Subcutaneous abdominal adipose tissue (tissue), 5 donors: Measurements from ENCODE around the gene ARHGEF40.

Experiments used
- H3K27ac ChIP-seq: one replicate; pipeline ENCODE4 v1.7.0; 2013; ENCODE audit warnings: low read depth, mild to moderate bottlenecking, inconsistent platforms, low read length, moderate library complexity
- H3K27me3 ChIP-seq, 5 donors: one replicate each; pipeline ENCODE4 v1.7.0; 2013; ENCODE audit warnings: low read length in 5 of 5, inconsistent platforms in 1 of 5; ENCODE audit not compliant: control insufficient read depth in 5 of 5, insufficient read depth in 4 of 5
- H3K36me3 ChIP-seq, 5 donors: one replicate each; pipeline ENCODE4 v1.7.0; 2013; ENCODE audit warnings: low read length in 5 of 5; ENCODE audit not compliant: control insufficient read depth in 5 of 5, insufficient read depth in 5 of 5
- H3K4me1 ChIP-seq, 5 donors: one replicate each; pipeline ENCODE4 v1.7.0; 2013; ENCODE audit warnings: low read length in 5 of 5, mild to moderate bottlenecking in 3 of 5, moderate library complexity in 1 of 5; ENCODE audit not compliant: control insufficient read depth in 5 of 5, insufficient read depth in 5 of 5
- H3K4me3 ChIP-seq, 5 donors: one replicate each; pipeline ENCODE4 v1.7.0; 2013; ENCODE audit warnings: low read length in 5 of 5, low read depth in 1 of 5
- H3K9ac ChIP-seq, 5 donors: one replicate each; pipeline ENCODE4 v1.7.0; 2013; ENCODE audit warnings: low read length in 5 of 5, mild to moderate bottlenecking in 4 of 5, moderate library complexity in 3 of 5
- H3K9me3 ChIP-seq, 5 donors: one replicate each; pipeline ENCODE4 v1.7.0; 2013; ENCODE audit warnings: low read length in 5 of 5; ENCODE audit not compliant: control insufficient read depth in 5 of 5
- donor health status: healthy.
- donor health status: healthy.
- donor health status: healthy.
- donor health status: healthy.
- donor health status: healthy.

ARHGEF40 gene

DNA sequence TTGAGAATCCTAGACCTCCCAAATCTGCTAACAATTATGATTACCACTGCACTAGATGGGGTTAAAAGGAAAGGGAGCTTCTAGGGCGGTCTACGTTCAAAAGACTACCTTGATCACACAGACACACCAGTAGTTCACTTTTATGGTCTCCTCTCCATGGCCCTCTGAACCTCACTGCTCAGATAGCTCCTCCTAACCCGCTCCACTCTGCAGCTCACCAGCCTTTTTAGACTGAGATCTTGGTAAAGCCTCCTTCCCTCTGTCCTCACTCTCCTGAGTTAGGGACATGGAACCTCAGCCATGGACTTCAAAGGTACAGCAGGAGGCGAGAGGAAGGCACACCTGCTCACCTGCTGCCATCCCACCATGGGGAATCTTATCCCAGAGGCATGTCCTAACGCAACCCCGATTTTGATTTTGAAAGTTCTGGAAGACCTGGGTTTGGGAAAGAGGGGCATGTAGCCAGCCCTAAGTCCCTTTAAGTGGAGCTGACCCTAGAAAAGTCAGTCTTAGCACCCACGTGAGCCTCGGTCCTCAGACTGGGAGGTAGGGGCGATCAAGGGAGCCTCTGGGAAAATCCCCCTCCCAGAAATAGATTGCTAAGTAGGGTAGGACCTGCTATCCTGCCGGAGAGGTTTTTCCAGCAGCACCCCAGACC lies 27.0 kb downstream of the ARHGEF40 start:
- Histone ChIP-seq H3K27ac (peak overlapping the region; percentile 87), H3K4me1 (peaks cover 4 to 44% (median 34%) of the 10 kb centered on the region in 5 donors), H3K9ac (peak overlapping the region in 4 of 5 donors; percentile 11 to 67 (median 52)), H3K27me3 (no peaks in the 10 kb centered on the region), H3K4me3 (peak overlapping the region in 3 of 5 donors; percentile 24 to 33 (median 27)), H3K9me3 (no peaks in the 10 kb centered on the region), H3K36me3 (peaks cover 0 to 11% (median 8%) of the 10 kb centered on the region in 5 donors)

DNA sequence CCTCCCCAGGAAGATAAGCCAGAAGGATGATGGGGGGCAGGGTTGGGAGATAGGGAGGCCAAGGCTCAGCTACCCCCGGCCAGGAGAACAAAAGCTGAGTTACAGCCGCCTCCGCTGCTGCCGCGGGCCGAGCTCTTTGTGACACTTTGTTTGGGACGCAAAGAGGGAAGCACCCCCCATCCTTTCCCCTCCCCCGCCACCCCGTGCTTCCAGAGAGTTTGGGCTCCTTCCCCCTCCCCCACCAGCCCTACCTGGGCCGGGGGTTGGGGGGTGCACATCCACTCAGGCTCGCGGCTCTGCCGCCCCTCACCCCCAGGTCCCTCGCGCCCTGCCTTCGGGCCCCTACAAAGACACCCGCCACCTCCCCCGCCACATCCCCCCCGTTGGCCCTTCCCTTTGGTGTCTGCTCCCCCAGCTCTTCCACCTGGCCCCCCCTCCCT lies 27.6 kb downstream of the ARHGEF40 start:
- Histone ChIP-seq H3K9ac (peak overlapping the region in 3 of 5 donors; percentile 11 to 67 (median 56)), H3K4me1 (peaks cover 4 to 40% (median 31%) of the 10 kb centered on the region in 5 donors), H3K27me3 (no peaks in the 10 kb centered on the region)

DNA sequence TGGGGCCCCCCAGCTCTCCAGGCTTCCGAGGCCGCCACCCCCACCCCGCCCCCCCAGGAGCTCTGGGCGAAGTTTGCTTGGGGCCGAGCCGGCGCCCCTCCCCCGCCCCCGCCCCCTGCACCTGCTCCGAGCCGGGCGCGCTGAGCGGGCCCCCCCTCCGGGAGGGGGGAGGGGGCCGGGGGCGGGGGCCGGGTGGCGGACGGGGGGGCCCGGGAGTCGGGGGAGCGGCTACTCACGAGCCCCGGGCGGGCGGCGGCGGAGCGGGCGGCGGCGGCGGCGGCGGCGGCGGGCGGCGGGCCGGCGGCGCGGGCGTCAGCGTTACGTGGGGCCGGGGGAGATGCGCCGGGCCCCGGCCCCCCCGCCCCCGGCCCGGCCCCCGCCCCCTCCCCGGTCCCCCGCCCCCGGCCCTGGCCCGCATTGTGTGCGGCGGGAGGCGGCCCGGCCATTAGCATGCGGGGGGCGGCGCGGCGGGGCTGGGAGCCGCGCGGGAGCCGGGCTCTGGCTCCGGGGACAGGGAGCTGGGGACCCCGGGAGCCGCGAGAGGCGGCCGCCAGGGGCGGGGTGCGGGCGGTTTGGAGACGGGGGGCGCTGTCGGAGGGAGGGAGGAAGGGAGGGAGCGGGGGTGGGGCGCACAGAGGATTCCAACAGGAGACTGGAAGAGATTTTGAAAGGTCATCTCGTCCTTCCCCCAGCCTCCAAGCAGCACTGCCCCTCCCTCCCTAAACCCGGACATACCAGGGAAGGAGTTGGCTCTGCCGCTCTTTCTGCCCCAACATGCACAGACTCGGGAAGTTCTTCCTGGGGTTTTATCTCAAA lies 28.2 kb downstream of the ARHGEF40 start, which contains the start of gene ZNF219:
TSS of gene ZNF219 (minus strand) at position 580 of the 816 bp plus-strand sequence. CDS start 5,064 bp downstream, outside the sequence.
- H3K27ac ChIP-seq: peak within 1 kb of the TSS; percentile 89
- H3K4me1 ChIP-seq: peaks cover 8 to 45% (median 35%) of the 10 kb centered on the region in 5 donors
- H3K9me3 ChIP-seq: no peaks in the 10 kb centered on the region
- H3K36me3 ChIP-seq: peaks cover 0 to 2% (median under 1%) of the 10 kb centered on the region in 5 donors
- peak within 1 kb of the TSS; percentile 65 to 79 (median 71) for H3K4me3 ChIP-seq
- no peaks in the 10 kb centered on the region for H3K27me3 ChIP-seq
- peak within 1 kb of the TSS; percentile 65 to 87 (median 81) for H3K9ac ChIP-seq

More for the DNA sequence above, 27.6 kb downstream of the ARHGEF40 start:
- Histone ChIP-seq H3K4me3 (peak overlapping the region in 2 of 5 donors; percentile 24 to 27), H3K36me3 (peaks cover 0 to 9% (median 7%) of the 10 kb centered on the region in 5 donors), H3K9me3 (no peaks in the 10 kb centered on the region), H3K27ac (peak overlapping the region; percentile 87)

DNA sequence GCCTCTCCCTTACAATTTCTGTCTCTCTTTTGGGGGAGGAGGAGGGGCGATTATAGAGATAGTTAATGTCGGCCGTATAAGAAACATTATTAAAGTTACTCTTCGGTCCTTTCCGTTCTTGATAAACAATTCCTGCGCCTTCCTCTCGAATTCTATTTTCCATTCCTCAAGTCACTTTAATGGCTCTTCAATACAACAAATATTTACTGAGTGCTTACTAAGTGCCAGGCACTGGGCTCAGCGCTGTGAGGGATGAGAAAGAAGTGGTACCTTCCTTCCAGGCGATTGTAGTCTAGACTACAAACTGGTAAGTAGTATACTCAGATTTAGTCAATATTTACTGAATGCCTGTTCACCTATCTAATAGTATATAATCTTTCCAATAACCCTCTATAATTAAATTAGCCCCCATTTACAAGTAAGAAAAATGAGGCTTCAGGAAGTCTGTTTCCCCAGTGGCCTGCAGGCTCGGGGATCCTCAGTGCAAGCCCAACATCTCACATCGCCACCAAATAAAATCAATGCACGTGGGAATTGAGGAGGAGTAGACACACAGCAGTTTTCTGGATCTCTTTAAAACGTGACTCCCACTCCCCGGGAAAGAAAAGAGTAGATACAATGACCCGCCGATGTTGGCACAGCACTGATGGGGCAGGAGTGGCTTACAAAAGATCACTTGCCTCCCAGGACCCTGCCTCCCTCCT lies 28.9 kb downstream of the ARHGEF40 start:
- Histone ChIP-seq H3K27me3 (no peaks in the 10 kb centered on the region), H3K4me1 (peaks cover 10 to 46% (median 42%) of the 10 kb centered on the region in 5 donors)

DNA sequence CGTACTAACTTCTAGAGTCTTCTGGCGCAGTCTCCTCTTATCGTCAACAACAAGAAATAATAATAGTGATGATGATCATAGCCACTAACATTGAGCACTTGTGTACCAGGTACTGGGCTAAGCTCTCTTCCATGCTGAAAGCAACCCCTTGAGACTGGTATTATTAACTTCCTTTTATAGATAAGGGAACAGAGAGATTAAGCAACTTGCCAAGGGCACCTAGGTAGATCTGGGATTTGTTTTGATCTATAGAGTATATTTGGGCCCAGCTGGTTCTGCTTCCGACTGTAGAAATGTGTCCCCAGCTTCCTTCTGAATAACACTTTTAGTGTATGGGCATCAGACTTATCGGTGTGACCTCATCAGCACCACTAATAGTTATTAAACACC lies 29.5 kb downstream of the ARHGEF40 start:
- no peaks in the 10 kb centered on the region for H3K36me3 ChIP-seq
- peak overlapping the region; percentile 89 for H3K27ac ChIP-seq
- peaks cover 13 to 48% (median 43%) of the 10 kb centered on the region in 5 donors for H3K4me1 ChIP-seq
- peak overlapping the region in 2 of 5 donors; percentile 16 to 79 for H3K4me3 ChIP-seq
- H3K9ac ChIP-seq: peak overlapping the region in 2 of 5 donors; percentile 65 to 86
- no peaks in the 10 kb centered on the region for H3K27me3 ChIP-seq
- no peaks in the 10 kb centered on the region for H3K9me3 ChIP-seq

More for the DNA sequence above, 28.9 kb downstream of the ARHGEF40 start:
- no peaks in the 10 kb centered on the region for H3K36me3 ChIP-seq
- H3K9ac ChIP-seq: peak overlapping the region; percentile 65 to 87 (median 81)
- H3K4me3 ChIP-seq: peak overlapping the region; percentile 65 to 79 (median 71)
- H3K9me3 ChIP-seq: no peaks in the 10 kb centered on the region
- peak overlapping the region; percentile 89 for H3K27ac ChIP-seq

DNA sequence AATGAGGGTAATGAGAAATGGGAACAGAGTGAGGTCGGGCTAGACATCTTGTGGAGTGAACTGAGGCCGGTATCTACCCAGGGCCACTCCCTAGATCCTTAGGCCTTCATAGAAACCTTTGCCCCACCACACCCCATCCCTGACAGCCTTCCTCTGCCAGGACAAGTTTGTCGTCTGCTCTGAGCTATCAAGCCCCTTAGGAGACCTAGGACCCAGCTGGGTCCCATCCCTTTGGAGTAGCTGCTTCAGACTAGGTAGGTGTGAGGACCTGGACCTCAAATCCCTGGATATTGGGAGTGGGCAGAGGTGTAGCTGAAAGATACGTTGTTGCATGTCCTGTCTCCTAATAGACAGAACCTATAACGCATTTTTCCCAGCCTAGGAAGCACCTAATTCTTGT lies 30.8 kb downstream of the ARHGEF40 start, which contains the start of gene TMEM253:
TSS of gene TMEM253 (plus strand) at position 136 of the 400 bp plus-strand sequence. CDS start 278 bp downstream, outside the sequence.
- no peak within 1 kb of the TSS for H3K27ac ChIP-seq
- peak within 1 kb of the TSS in 2 of 5 donors; percentile 11 to 86 for H3K9ac ChIP-seq

DNA sequence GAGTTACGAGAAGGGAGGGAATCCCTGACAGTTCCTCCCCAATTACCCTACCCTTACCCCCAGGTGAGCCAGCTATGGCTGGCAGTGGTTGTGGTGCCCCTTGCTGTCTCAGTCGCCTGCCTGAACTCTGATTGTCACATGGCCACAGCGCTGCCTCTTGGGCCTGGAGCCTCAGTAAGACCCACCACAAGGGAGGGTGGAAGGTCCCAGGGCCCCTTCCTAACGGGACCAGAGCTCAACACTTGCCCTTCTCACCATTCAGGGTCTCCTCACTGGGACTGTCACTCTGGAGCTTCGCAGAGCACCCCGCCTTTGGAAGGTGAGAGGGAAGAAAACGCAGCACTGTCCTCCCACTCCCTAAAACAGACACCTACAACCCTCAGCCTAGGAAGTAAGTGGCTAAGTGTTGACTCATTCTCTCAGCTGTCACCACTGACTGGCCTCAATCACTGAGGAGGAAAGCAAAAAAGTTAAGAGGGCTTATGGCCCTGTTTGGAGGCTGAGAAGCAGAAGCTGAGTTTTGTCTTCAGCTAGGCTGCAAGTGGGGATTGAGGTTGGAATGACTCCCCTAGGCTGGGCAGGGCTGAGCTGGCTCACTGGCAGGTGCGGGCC lies 31.8 kb downstream of the ARHGEF40 start:
- Histone ChIP-seq H3K9ac (no peak overlapping the region), H3K27ac (no peak overlapping the region), H3K4me1 (peaks cover 21 to 64% (median 58%) of the 10 kb centered on the region in 5 donors), H3K4me3 (no peak overlapping the region), H3K9me3 (no peaks in the 10 kb centered on the region), H3K36me3 (no peaks in the 10 kb centered on the region), H3K27me3 (no peaks in the 10 kb centered on the region)

More for the DNA sequence above, 30.8 kb downstream of the ARHGEF40 start, which contains the start of gene TMEM253:
- no peaks in the 10 kb centered on the region for H3K27me3 ChIP-seq
- H3K4me3 ChIP-seq: no peak within 1 kb of the TSS
- H3K36me3 ChIP-seq: no peaks in the 10 kb centered on the region
- no peaks in the 10 kb centered on the region for H3K9me3 ChIP-seq
- peaks cover 18 to 61% (median 56%) of the 10 kb centered on the region in 5 donors for H3K4me1 ChIP-seq

DNA sequence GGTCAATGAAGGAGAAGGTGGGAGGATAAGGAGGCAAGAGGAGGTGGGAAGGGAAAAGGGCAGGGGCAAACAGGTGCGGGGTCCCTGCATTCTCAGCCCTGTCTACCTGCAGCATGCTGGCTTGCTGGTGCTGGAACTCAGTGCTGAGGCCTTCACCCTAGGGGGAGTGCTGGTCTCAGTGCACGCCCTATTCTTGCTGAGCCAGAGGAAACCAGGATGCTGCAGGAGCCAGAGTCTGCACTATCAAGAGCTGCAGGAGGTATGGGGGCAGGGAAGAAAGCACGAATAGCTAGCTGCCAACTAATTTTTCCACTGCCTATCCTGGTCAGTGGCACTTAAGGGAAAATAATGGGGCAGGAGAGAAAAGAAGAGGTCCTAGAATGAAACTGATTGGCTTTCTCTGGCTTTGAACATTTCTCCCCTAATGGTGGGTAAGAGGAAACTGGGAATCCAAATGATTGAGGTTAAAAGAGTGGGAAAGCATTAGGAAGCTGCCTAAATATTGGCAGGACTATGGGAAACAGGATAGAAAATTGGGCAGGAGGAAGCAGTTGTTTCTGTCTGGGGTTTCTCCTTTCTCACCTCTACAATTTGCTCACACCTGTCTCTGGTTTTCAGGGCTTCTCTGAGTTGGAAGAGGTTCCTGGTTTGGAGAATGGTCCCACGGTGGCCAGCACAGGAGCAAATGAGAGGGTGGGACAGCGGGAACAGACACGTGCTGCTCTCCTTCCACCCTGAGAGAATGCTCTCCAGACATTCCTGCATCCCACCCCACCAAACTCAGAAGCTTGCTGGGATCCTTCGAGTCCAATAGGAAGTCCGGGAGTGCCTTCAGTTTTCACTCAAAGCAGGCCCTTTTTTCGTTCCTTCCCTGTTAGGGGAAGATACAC lies 32.7 kb downstream of the ARHGEF40 start:
- no peaks in the 10 kb centered on the region for H3K9me3 ChIP-seq
- H3K27me3 ChIP-seq: no peaks in the 10 kb centered on the region
- H3K9ac ChIP-seq: peak overlapping the region in 1 of 5 donors; percentile 36
- no peaks in the 10 kb centered on the region for H3K36me3 ChIP-seq
- H3K4me1 ChIP-seq: peaks cover 21 to 66% (median 59%) of the 10 kb centered on the region in 5 donors
- peak overlapping the region; percentile 100 for H3K27ac ChIP-seq
- H3K4me3 ChIP-seq: peak overlapping the region; percentile 49 to 93 (median 90)
